Femur (tissue), 1 donor: ENCODE results near the gene CR1.
"Not testable (repeated sequence)": the region's sequence is repeated elsewhere in the genome, so short reads cannot be mapped to it uniquely, and the experiment has no call there.

Source experiments
- DNase-seq: peaks from one replicate; pipeline ENCODE4 v3.0.0-alpha.2; 2017

Gene CR1

GRCh38 chr1:207504438-207504837 lies 8.5 kb downstream of the CR1 start:
- no peak for DNase-seq

- DNase-seq, result no peak
Measured at GRCh38 chr1:207510444-207510843, 14.5 kb downstream of the CR1 start.

GRCh38 chr1:207514890-207515289 lies 18.9 kb downstream of the CR1 start:
- DNase-seq, result no peak

GRCh38 chr1:207516729-207517128 lies 20.8 kb downstream of the CR1 start:
- no peak for DNase-seq

- DNase-seq, result no peak
Measured at GRCh38 chr1:207518608-207519236, 22.8 kb downstream of the CR1 start.

GRCh38 chr1:207519505-207520399 lies 23.8 kb downstream of the CR1 start:
- DNase-seq, result peak; percentile 24

- not testable (repeated sequence) for DNase-seq
Measured at GRCh38 chr1:207520400-207521345, 24.7 kb downstream of the CR1 start.

GRCh38 chr1:207525239-207525638 lies 29.3 kb downstream of the CR1 start:
- DNase-seq, result not testable (repeated sequence)

GRCh38 chr1:207528401-207528800 lies 32.4 kb downstream of the CR1 start:
- DNase-seq, result not testable (repeated sequence)

GRCh38 chr1:207536263-207536662 lies 40.3 kb downstream of the CR1 start:
- not testable (repeated sequence) for DNase-seq

GRCh38 chr1:207546677-207547357 lies 50.9 kb downstream of the CR1 start:
- not testable (repeated sequence) for DNase-seq

- DNase-seq, result not testable (repeated sequence)
Measured at GRCh38 chr1:207554823-207555222, 58.9 kb downstream of the CR1 start.

- DNase-seq, result peak; percentile 18
Measured at GRCh38 chr1:207565546-207566468, 69.8 kb downstream of the CR1 start.

GRCh38 chr1:207571926-207572325 lies 76.0 kb downstream of the CR1 start:
- DNase-seq, result not testable (repeated sequence)

- DNase-seq, result not testable (repeated sequence)
Measured at GRCh38 chr1:207573074-207573473, 77.1 kb downstream of the CR1 start.

GRCh38 chr1:207575381-207575780 lies 79.4 kb downstream of the CR1 start:
- DNase-seq, result not testable (repeated sequence)

- DNase-seq, result no peak
Measured at GRCh38 chr1:207578796-207579435, 83.0 kb downstream of the CR1 start.

GRCh38 chr1:207579436-207579799 lies 83.5 kb downstream of the CR1 start:
- DNase-seq, result peak; percentile 23

- DNase-seq, result no peak
Measured at GRCh38 chr1:207581496-207582153, 85.7 kb downstream of the CR1 start.

- not testable (repeated sequence) for DNase-seq
Measured at GRCh38 chr1:207589506-207589905, 93.5 kb downstream of the CR1 start.
